ENCODE results near the gene ABCF2. TPM values are rescaled to one million over a fixed set of nuclear protein-coding genes. Genes with fewer than 3 reads are reported as not detected.

The ABCF2 gene
- total and polyA plus RNA-seq, 4 donors: 6.3 to 15.6 (median 10.5) TPM

GRCh38 chr7:151249034-151249731 lies 22.2 kb upstream of the ABCF2 start:
- Histone ChIP-seq H3K9ac (ENCODE audit: low read depth in 1 of 2, low read length in 2 of 2) (no peak overlapping the region), H3K36me3 (ENCODE audit: control insufficient read depth in 4 of 4, insufficient read depth in 3 of 4, low read depth in 1 of 4, low read length in 3 of 4) (no peaks in the 10 kb centered on the region), H3K9me3 (ENCODE audit: control insufficient read depth in 4 of 4, low read length in 3 of 4) (no peaks in the 10 kb centered on the region), H3K4me1 (ENCODE audit: control insufficient read depth in 4 of 4, insufficient read depth in 4 of 4, low read length in 3 of 4) (peaks cover 11 to 28% (median 21%) of the 10 kb centered on the region in 4 donors), H3K4me3 (ENCODE audit: low read depth in 1 of 3, low read length in 3 of 3) (peak overlapping the region in 2 of 3 donors; percentile 30 to 55), H3K27me3 (ENCODE audit: control insufficient read depth in 4 of 4, insufficient read depth in 4 of 4, low read length in 3 of 4) (peaks cover 0 to 10% (median 0%) of the 10 kb centered on the region in 4 donors), H3K27ac (ENCODE audit: low read depth in 1 of 2, low read length in 2 of 2) (peak overlapping the region; percentile 63 to 73)
- DNase-seq (ENCODE audit: low spot score): no peak
- WGBS: 11% methylated on average over 45 of the region's 45 CpGs
- TF ChIP-seq JUND (IDR thresholded peaks at IDR 0.05): no peak
- no peak for TF ChIP-seq EGR1 (IDR thresholded peaks at IDR 0.05; ENCODE audit: low read depth in 2 of 2)
- no peak for TF ChIP-seq FOXA2 (IDR thresholded peaks at IDR 0.05)
- TF ChIP-seq GABPA (IDR thresholded peaks at IDR 0.05 in 1 of 2, conservative IDR thresholded peaks at IDR 0.05 in 1 of 2): no peak
- TF ChIP-seq FOXA1 (IDR thresholded peaks at IDR 0.05): no peak
- TF ChIP-seq ZBTB33 (IDR thresholded peaks at IDR 0.05): no peak
- no peak for TF ChIP-seq RXRA (IDR thresholded peaks at IDR 0.05)
- no peak for TF ChIP-seq YY1 (IDR thresholded peaks at IDR 0.05)
- TF ChIP-seq RAD21 (IDR thresholded peaks at IDR 0.05): no peak
- no peak for TF ChIP-seq TAF1 (conservative IDR thresholded peaks at IDR 0.05)
- TF ChIP-seq ATF3 (IDR thresholded peaks at IDR 0.05): no peak
- no peak for TF ChIP-seq HNF4A (conservative IDR thresholded peaks at IDR 0.05)
- no peak for TF ChIP-seq MAX (IDR thresholded peaks at IDR 0.05)
- no peak for TF ChIP-seq SP1 (IDR thresholded peaks at IDR 0.05)

GRCh38 chr7:151248346-151249033 lies 21.5 kb upstream of the ABCF2 start, which contains the start of gene SMARCD3:
Gene SMARCD3 (minus strand): TSS chr7:151248694. CDS start chr7:151248562, 132 bp downstream.
- Histone ChIP-seq H3K4me1 (ENCODE audit: control insufficient read depth in 4 of 4, insufficient read depth in 4 of 4, low read length in 3 of 4) (peaks cover 11 to 35% (median 22%) of the 10 kb centered on the region in 4 donors), H3K9ac (ENCODE audit: low read depth in 1 of 2, low read length in 2 of 2) (no peak within 1 kb of the TSS), H3K27ac (ENCODE audit: low read depth in 1 of 2, low read length in 2 of 2) (peak within 1 kb of the TSS; percentile 71 to 73), H3K27me3 (ENCODE audit: control insufficient read depth in 4 of 4, insufficient read depth in 4 of 4, low read length in 3 of 4) (peaks cover 0 to 10% (median 0%) of the 10 kb centered on the region in 4 donors), H3K9me3 (ENCODE audit: control insufficient read depth in 4 of 4, low read length in 3 of 4) (no peaks in the 10 kb centered on the region), H3K36me3 (ENCODE audit: control insufficient read depth in 4 of 4, insufficient read depth in 3 of 4, low read depth in 1 of 4, low read length in 3 of 4) (no peaks in the 10 kb centered on the region), H3K4me3 (ENCODE audit: low read depth in 1 of 3, low read length in 3 of 3) (peak within 1 kb of the TSS in 2 of 3 donors; percentile 51 to 55)
- WGBS: under 1% methylated on average over 71 of the region's 71 CpGs
- TF ChIP-seq EGR1 (IDR thresholded peaks at IDR 0.05; ENCODE audit: low read depth in 2 of 2): no peak
- DNase-seq (ENCODE audit: low spot score): peak; percentile 61
